Parathyroid adenoma (tissue), 2 donors: ENCODE data around the gene MOGAT3.

Experiments
- H2AFZ ChIP-seq: fragments of 300-600 bp; sonication (generic); one replicate; pipeline ENCODE4 v1.7.0; 2017; ENCODE audit warnings: antibody characterized with exemption, mild to moderate bottlenecking
- H3K27ac ChIP-seq: fragments of 300-600 bp; sonication (generic); one replicate; pipeline ENCODE4 v1.7.0; 2017
- H3K27me3 ChIP-seq: fragments of 300-600 bp; sonication (generic); one replicate; pipeline ENCODE4 v1.7.0; 2017; ENCODE audit warnings: low read length; ENCODE audit not compliant: control insufficient read depth, insufficient read depth
- H3K36me3 ChIP-seq: fragments of 300-600 bp; sonication (generic); one replicate; pipeline ENCODE4 v1.7.0; 2017; ENCODE audit warnings: low read length; ENCODE audit not compliant: control insufficient read depth, insufficient read depth
- H3K4me1 ChIP-seq: fragments of 300-600 bp; sonication (generic); one replicate; pipeline ENCODE4 v1.7.0; 2017; ENCODE audit warnings: control low read depth
- H3K4me2 ChIP-seq: fragments of 300-600 bp; sonication (generic); one replicate; pipeline ENCODE4 v1.7.0; 2017; ENCODE audit warnings: low read length
- H3K4me3 ChIP-seq: fragments of 300-600 bp; sonication (generic); one replicate; pipeline ENCODE4 v1.7.0; 2017; ENCODE audit warnings: low read depth, low read length
- H3K79me2 ChIP-seq: fragments of 300-600 bp; sonication (generic); one replicate; pipeline ENCODE4 v1.7.0; 2017; ENCODE audit warnings: control low read depth
- H3K9ac ChIP-seq: fragments of 300-600 bp; sonication (generic); one replicate; pipeline ENCODE4 v1.7.0; 2017; ENCODE audit warnings: mild to moderate bottlenecking
- H3K9me3 ChIP-seq: fragments of 300-600 bp; sonication (generic); one replicate; pipeline ENCODE4 v1.7.0; 2017; ENCODE audit warnings: low read length; ENCODE audit not compliant: control insufficient read depth
- TF ChIP-seq, protein P1 (sequence below): fragments of 300-600 bp; sonication (generic); IDR thresholded peaks from one replicate; pipeline ENCODE4 v1.7.0; 2017; ENCODE audit warnings: antibody characterized with exemption, mild to moderate bottlenecking
- donor health status: primary hyperparathyroidism.

MOGAT3 gene

DNA sequence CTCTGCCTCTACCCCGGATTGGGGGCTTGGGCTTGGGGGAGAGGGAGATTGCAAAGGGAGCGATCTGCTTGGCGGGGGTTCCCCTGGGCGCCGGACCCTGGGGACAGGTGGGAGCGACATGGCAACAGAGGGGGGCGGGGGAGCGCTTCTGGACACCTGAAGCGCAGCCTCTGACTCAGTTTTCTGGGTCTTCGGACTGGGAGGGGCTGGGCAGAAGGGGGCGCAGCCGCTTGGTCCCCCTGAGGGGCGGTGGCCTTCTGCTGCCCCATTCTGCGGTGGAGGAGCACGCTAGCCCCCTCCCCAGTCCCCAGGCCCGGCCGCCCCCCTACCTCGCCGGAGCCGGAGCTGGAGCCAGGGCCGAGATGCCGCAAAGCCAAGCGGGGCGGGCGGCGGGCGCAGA is 21.1 kb downstream of the MOGAT3 start:
- H3K36me3 ChIP-seq, result no peaks in the 10 kb centered on the region
- no peaks in the 10 kb centered on the region for H3K27me3 ChIP-seq
- no peak overlapping the region for H3K9ac ChIP-seq
- TF ChIP-seq, protein P1, sequence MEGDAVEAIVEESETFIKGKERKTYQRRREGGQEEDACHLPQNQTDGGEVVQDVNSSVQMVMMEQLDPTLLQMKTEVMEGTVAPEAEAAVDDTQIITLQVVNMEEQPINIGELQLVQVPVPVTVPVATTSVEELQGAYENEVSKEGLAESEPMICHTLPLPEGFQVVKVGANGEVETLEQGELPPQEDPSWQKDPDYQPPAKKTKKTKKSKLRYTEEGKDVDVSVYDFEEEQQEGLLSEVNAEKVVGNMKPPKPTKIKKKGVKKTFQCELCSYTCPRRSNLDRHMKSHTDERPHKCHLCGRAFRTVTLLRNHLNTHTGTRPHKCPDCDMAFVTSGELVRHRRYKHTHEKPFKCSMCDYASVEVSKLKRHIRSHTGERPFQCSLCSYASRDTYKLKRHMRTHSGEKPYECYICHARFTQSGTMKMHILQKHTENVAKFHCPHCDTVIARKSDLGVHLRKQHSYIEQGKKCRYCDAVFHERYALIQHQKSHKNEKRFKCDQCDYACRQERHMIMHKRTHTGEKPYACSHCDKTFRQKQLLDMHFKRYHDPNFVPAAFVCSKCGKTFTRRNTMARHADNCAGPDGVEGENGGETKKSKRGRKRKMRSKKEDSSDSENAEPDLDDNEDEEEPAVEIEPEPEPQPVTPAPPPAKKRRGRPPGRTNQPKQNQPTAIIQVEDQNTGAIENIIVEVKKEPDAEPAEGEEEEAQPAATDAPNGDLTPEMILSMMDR, result no peak
- no peaks in the 10 kb centered on the region for H3K79me2 ChIP-seq
- no peak overlapping the region for H3K27ac ChIP-seq
- peak overlapping the region; percentile 40 for H2AFZ ChIP-seq
- H3K4me1 ChIP-seq, result no peaks in the 10 kb centered on the region
- peak overlapping the region; percentile 53 for H3K4me2 ChIP-seq
- no peaks in the 10 kb centered on the region for H3K9me3 ChIP-seq
- no peak overlapping the region for H3K4me3 ChIP-seq

DNA sequence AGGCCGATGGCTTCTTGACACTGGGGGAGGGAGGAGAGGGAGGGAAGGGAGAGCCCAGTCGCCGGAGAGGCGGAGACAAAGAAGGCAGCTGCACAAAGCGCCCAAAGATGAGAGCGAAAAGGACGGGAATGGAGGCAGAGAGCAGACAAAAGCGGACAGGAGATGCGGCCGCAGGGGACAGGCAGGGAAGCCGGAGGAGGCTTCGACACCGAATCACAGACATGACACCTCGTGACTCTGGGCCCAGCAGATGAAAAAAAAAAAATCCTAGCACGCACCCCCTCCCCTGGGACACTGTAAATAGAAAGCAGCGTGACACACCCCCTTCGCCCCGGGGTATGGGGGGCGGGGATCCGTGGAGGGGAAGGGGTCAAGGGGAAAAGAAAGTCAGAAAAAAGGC is 21.7 kb downstream of the MOGAT3 start:
- H3K9ac ChIP-seq, result no peak overlapping the region
- H3K27ac ChIP-seq, result no peak overlapping the region
- H3K36me3 ChIP-seq, result no peaks in the 10 kb centered on the region
- no peak overlapping the region for H2AFZ ChIP-seq
- H3K4me3 ChIP-seq, result peak overlapping the region; percentile 31
- TF ChIP-seq, protein P1, result no peak
- no peaks in the 10 kb centered on the region for H3K4me1 ChIP-seq
- peaks cover 5% of the 10 kb centered on the region for H3K27me3 ChIP-seq
- H3K79me2 ChIP-seq, result no peaks in the 10 kb centered on the region
- H3K9me3 ChIP-seq, result no peaks in the 10 kb centered on the region
- peak overlapping the region; percentile 55 for H3K4me2 ChIP-seq

DNA sequence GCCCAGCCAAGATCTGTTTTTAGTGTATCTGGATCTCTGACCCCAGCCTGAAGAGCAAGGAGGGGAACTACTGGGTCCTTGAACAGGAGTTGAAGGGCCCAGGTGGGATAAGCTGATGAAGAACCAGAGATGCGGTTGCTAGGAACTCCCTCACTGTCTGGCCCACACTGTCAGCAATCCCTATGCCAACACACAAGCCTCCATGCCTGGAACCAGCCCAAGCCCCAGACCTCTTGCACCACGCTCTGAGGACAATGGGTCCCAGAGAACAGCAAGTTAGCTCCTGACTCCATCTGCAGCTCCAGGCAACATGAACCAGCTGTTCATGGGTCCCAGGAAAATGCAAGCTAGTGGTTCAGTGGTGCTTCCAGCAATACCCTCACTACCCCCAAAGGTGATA is 23.2 kb downstream of the MOGAT3 start:
- H3K36me3 ChIP-seq, result no peaks in the 10 kb centered on the region
- H3K27ac ChIP-seq, result no peak overlapping the region
- peaks cover 14% of the 10 kb centered on the region for H3K27me3 ChIP-seq
- H3K9me3 ChIP-seq, result no peaks in the 10 kb centered on the region
- H3K79me2 ChIP-seq, result no peaks in the 10 kb centered on the region
- no peak overlapping the region for H3K9ac ChIP-seq
- no peak overlapping the region for H2AFZ ChIP-seq
- H3K4me2 ChIP-seq, result no peak overlapping the region
- TF ChIP-seq, protein P1, result no peak
- no peak overlapping the region for H3K4me3 ChIP-seq
- H3K4me1 ChIP-seq, result peaks cover under 1% of the 10 kb centered on the region

DNA sequence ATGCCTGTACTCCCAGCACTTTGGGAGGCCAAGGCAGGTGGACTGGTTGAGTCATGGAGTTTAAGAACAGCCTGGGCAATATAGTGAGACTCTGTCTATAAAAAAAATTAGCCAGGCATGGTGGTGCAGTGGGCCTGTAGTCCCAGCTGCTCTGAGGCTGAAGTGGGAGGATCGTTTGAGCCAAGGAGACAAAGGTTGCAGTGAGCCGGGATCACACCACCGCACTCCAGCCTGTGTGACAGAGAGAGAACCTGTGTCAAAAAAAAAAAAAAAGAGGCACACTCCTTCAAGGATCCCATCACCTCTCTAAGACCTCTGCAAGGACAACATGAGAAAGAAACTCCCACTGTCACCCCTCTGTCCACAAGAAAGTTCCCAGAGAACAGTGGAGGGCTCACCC is 25.2 kb downstream of the MOGAT3 start:
- no peak overlapping the region for H3K4me2 ChIP-seq
- H3K9ac ChIP-seq, result no peak overlapping the region
- no peak overlapping the region for H3K27ac ChIP-seq
- H3K36me3 ChIP-seq, result no peaks in the 10 kb centered on the region
- H3K27me3 ChIP-seq, result peaks cover 32% of the 10 kb centered on the region
- TF ChIP-seq, protein P1, result no peak
- peaks cover 9% of the 10 kb centered on the region for H3K4me1 ChIP-seq
- no peaks in the 10 kb centered on the region for H3K9me3 ChIP-seq
- no peak overlapping the region for H2AFZ ChIP-seq
- no peak overlapping the region for H3K4me3 ChIP-seq
- no peaks in the 10 kb centered on the region for H3K79me2 ChIP-seq

DNA sequence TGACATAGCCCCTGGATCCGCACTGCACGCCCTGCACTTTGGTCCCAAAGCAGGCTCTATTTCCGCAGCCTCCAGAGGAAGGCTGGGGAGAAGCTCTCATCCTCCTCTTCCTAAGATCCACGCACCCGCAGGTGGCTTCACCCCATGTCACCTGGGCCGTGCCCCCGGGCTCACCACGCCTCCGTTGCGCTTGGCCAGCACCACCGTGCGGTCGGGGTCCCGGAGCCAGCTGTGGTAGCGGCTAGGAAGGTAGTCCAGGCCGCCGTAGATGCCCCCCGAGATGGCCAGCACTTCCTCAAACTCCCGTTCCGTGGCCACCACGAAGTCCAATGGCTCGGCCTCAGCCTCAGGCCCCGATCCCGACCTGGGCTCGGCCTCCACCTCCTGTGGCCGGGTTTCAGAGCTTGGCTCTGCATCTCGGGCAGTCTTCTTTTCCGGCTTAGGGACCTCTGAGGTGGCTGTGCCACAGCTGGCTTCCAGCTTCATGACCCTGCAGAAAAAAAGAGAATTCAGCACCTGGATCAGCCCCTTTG is 26.4 kb downstream of the MOGAT3 start:
- Histone ChIP-seq H3K9ac (no peak overlapping the region), H3K4me2 (no peak overlapping the region), H3K9me3 (no peaks in the 10 kb centered on the region), H2AFZ (no peak overlapping the region), H3K4me1 (peaks cover 12% of the 10 kb centered on the region), H3K36me3 (no peaks in the 10 kb centered on the region), H3K27me3 (peaks cover 34% of the 10 kb centered on the region), H3K4me3 (no peak overlapping the region), H3K79me2 (no peaks in the 10 kb centered on the region), H3K27ac (no peak overlapping the region)
- TF ChIP-seq, protein P1, result no peak
